DND-41 (cell line): ENCODE results near the gene CXCL11.

ENCODE experiments used
- ATAC-seq: fragments of 200-7000 bp; cut with Tn5 transposase; 3 replicates; pipeline ENCODE4 v1.9.1; 2021; ENCODE audit warnings: low read depth; ENCODE audit not compliant: insufficient read depth
- DNase-seq: peaks from one replicate; pipeline ENCODE4 v3.0.0-alpha.2; 2020
- H2AFZ ChIP-seq: 2 replicates; pipeline ENCODE4 v1.6.0; 2012; ENCODE audit warnings: low read depth, low read length
- H3K27ac ChIP-seq: 2 replicates; pipeline ENCODE4 v1.5.1; 2012; ENCODE audit warnings: low read length, inconsistent platforms
- H3K27me3 ChIP-seq: fragments of 200-600 bp; sonication (generic); 2 replicates; pipeline ENCODE4 v1.6.0; 2012; ENCODE audit warnings: low read length, mild to moderate bottlenecking, inconsistent platforms; ENCODE audit not compliant: insufficient read depth, poor library complexity
- H3K36me3 ChIP-seq: 2 replicates; pipeline ENCODE4 v1.5.1; 2012; ENCODE audit warnings: low read length, inconsistent platforms; ENCODE audit not compliant: insufficient read depth
- H3K4me1 ChIP-seq: 2 replicates; pipeline ENCODE4 v1.5.1; 2012; ENCODE audit warnings: mild to moderate bottlenecking, low read length; ENCODE audit not compliant: insufficient read depth
- H3K4me2 ChIP-seq: 2 replicates; pipeline ENCODE4 v1.6.0; 2012; ENCODE audit warnings: mild to moderate bottlenecking, moderate library complexity, low read length, inconsistent platforms; ENCODE audit not compliant: insufficient read depth
- H3K4me3 ChIP-seq, 2 experiments: fragments of 200-600 bp in 1 of 2; shearing (Covaris generic) in 1 of 2; 2 replicates each; pipeline ENCODE4 v1.5.1; 2012 to 2016; ENCODE audit warnings: inconsistent platforms in 2 of 2, low read length in 2 of 2, mild to moderate bottlenecking in 2 of 2, low read depth in 1 of 2, moderate library complexity in 1 of 2
- H3K79me2 ChIP-seq: 2 replicates; pipeline ENCODE4 v1.6.0; 2012; ENCODE audit warnings: low read length, inconsistent platforms; ENCODE audit not compliant: insufficient read depth
- H3K9ac ChIP-seq: 2 replicates; pipeline ENCODE4 v1.6.0; 2012; ENCODE audit warnings: low read depth, mild to moderate bottlenecking, inconsistent platforms, low read length, moderate library complexity
- H3K9me3 ChIP-seq: 2 replicates; pipeline ENCODE4 v1.5.1; 2012; ENCODE audit warnings: low read length, moderate library complexity, mild to moderate bottlenecking, inconsistent platforms; ENCODE audit not compliant: insufficient read depth, severe bottlenecking
- H4K20me1 ChIP-seq: 2 replicates; pipeline ENCODE4 v1.6.0; 2012; ENCODE audit warnings: low read length; ENCODE audit not compliant: insufficient read depth
- CTCF ChIP-seq: IDR thresholded peaks from 2 replicates; pipeline ENCODE4 v1.5.1; 2012; ENCODE audit warnings: borderline replicate concordance, low read length, moderate library complexity, mild to moderate bottlenecking; ENCODE audit not compliant: poor library complexity, severe bottlenecking; ENCODE audit errors: extremely low read depth
- EZH2 ChIP-seq: IDR thresholded peaks from 3 replicates; pipeline ENCODE4 v1.6.1; 2012; ENCODE audit warnings: borderline replicate concordance, low read depth, mild to moderate bottlenecking, moderate library complexity, low read length, inconsistent platforms; ENCODE audit not compliant: severe bottlenecking

The CXCL11 gene

GRCh38 chr4:76010576-76010975, 25.3 kb downstream of the CXCL11 start:
- Histone ChIP-seq H3K4me2 (no peak overlapping the region), H3K4me1 (no peaks in the 10 kb centered on the region), H2AFZ (no peak overlapping the region), H3K4me3 (no peak overlapping the region), H3K27me3 (peaks cover 2% of the 10 kb centered on the region), H3K27ac (no peak overlapping the region), H3K9ac (no peak overlapping the region), H4K20me1 (no peaks in the 10 kb centered on the region), H3K9me3 (no peaks in the 10 kb centered on the region), H3K36me3 (no peaks in the 10 kb centered on the region), H3K79me2 (no peaks in the 10 kb centered on the region)
- TF ChIP-seq CTCF (no peak), EZH2 (no peak)
- ATAC-seq (no peak), DNase-seq (no peak)

DNA sequence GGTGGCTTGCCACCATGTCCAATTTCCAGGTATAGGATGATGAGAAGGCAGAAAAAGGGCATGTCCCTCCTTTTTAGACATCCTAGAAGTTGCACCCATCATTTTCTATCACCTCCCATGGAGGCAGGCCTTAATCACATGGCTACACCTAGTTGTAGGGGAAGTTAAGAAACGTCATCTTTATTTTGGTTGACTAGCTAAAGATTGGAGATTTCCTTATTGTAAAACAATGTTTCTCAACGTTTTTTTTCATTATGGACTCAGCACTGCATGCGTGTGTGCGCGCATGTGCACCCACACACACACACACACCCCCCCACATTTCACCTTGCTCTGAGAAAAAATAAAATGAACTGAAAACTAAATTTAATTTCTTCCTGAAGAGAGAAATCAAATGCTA, 26.6 kb downstream of the CXCL11 start:
- Histone ChIP-seq H3K9ac (no peak overlapping the region), H3K9me3 (no peaks in the 10 kb centered on the region), H3K4me2 (no peak overlapping the region), H3K27me3 (peaks cover 2% of the 10 kb centered on the region), H3K27ac (no peak overlapping the region), H3K4me1 (no peaks in the 10 kb centered on the region), H4K20me1 (no peaks in the 10 kb centered on the region), H2AFZ (no peak overlapping the region), H3K4me3 (no peak overlapping the region), H3K36me3 (no peaks in the 10 kb centered on the region), H3K79me2 (no peaks in the 10 kb centered on the region)
- DNase-seq (no peak), ATAC-seq (no peak)
- TF ChIP-seq CTCF: no peak
- TF ChIP-seq EZH2: no peak

- no peaks in the 10 kb centered on the region for H3K79me2 ChIP-seq
- no peak within 1 kb of the TSS for H3K4me3 ChIP-seq
- TF ChIP-seq CTCF (no peak), EZH2 (no peak)
Measured at GRCh38 chr4:76007089-76007862, 28.6 kb downstream of the CXCL11 start, which contains the start of gene CXCL9. Gene CXCL9, minus strand, starts transcription at chr4:76007509. Its CDS starts 60 bp downstream, at chr4:76007449.

More at GRCh38 chr4:76007089-76007862, 28.6 kb downstream of the CXCL11 start, which contains the start of gene CXCL9:
- H3K4me2 ChIP-seq: no peak within 1 kb of the TSS
- H3K9ac ChIP-seq: no peak within 1 kb of the TSS
- peaks cover 14% of the 10 kb centered on the region for H3K4me1 ChIP-seq
- H3K27me3 ChIP-seq: peaks cover 2% of the 10 kb centered on the region
- no peaks in the 10 kb centered on the region for H4K20me1 ChIP-seq
- H3K27ac ChIP-seq: no peak within 1 kb of the TSS
- no peak within 1 kb of the TSS for H2AFZ ChIP-seq
- H3K36me3 ChIP-seq: no peaks in the 10 kb centered on the region
- DNase-seq (no peak), ATAC-seq (no peak)
- no peaks in the 10 kb centered on the region for H3K9me3 ChIP-seq
